Suprapubic skin (tissue), 3 donors: ENCODE data around the gene ALG14.

Source experiments
- CTCF ChIP-seq, 2 donors: fragments of 200-600 bp in 1 of 2; fragments of 450-650 bp in 1 of 2; sonication (generic) in 1 of 2; IDR thresholded peaks; one replicate each; pipeline ENCODE4 v1.5.1; 2016 to 2019; ENCODE audit warnings: antibody characterized with exemption in 2 of 2, mild to moderate bottlenecking in 1 of 2, moderate library complexity in 1 of 2
- EP300 ChIP-seq: sonication (generic); formaldehyde crosslinking; IDR thresholded peaks from one replicate; pipeline ENCODE4 v1.6.1; 2017; ENCODE audit warnings: antibody characterized with exemption
- POLR2A ChIP-seq, 2 donors: fragments of 450-650 bp; IDR thresholded peaks; one replicate each; pipeline ENCODE4 v1.6.1; 2017; ENCODE audit warnings: antibody characterized with exemption in 2 of 2, mild to moderate bottlenecking in 2 of 2, moderate library complexity in 2 of 2

GRCh38 chr1:95035536-95035935, 37.2 kb downstream of the ALG14 start:
- TF ChIP-seq CTCF (IDR thresholded peaks at IDR 0.05): no peak
- no peak for TF ChIP-seq EP300
- TF ChIP-seq POLR2A (IDR thresholded peaks at IDR 0.05): no peak
